NCI-H1930 (cell line): ENCODE results near the gene DSCAML1.

ENCODE experiments used
- DNase-seq, 2 experiments: peaks; one replicate each; lab custom pipeline; 2025; lab: John Stamatoyannopoulos, UW

Gene DSCAML1

GRCh38 chr11:117583063-117583801 lies 213.8 kb downstream of the DSCAML1 start:
- DNase-seq = no peak

GRCh38 chr11:117582433-117582832 lies 214.6 kb downstream of the DSCAML1 start:
- no peak for DNase-seq

- DNase-seq = no peak
Observed at GRCh38 chr11:117580866-117581265, 216.2 kb downstream of the DSCAML1 start.

GRCh38 chr11:117579161-117579560 lies 217.9 kb downstream of the DSCAML1 start:
- DNase-seq = no peak

GRCh38 chr11:117575856-117576255 lies 221.2 kb downstream of the DSCAML1 start:
- DNase-seq = no peak

GRCh38 chr11:117574551-117574950 lies 222.5 kb downstream of the DSCAML1 start:
- DNase-seq = no peak

- no peak for DNase-seq
Observed at GRCh38 chr11:117573326-117573725, 223.7 kb downstream of the DSCAML1 start.

- DNase-seq = peak in 1 of 2 experiments; percentile 6
Observed at GRCh38 chr11:117572671-117573070, 224.3 kb downstream of the DSCAML1 start.

- DNase-seq = peak in 1 of 2 experiments; percentile 13
Observed at GRCh38 chr11:117572129-117572528, 224.9 kb downstream of the DSCAML1 start.

- DNase-seq = no peak
Observed at GRCh38 chr11:117570701-117571100, 226.3 kb downstream of the DSCAML1 start.

GRCh38 chr11:117569911-117570310 lies 227.1 kb downstream of the DSCAML1 start:
- no peak for DNase-seq

GRCh38 chr11:117565709-117566108 lies 231.3 kb downstream of the DSCAML1 start:
- DNase-seq = no peak

GRCh38 chr11:117564321-117564720 lies 232.7 kb downstream of the DSCAML1 start:
- no peak for DNase-seq

GRCh38 chr11:117563556-117563955 lies 233.5 kb downstream of the DSCAML1 start:
- DNase-seq = no peak

GRCh38 chr11:117562136-117562535 lies 234.9 kb downstream of the DSCAML1 start:
- no peak for DNase-seq

- no peak for DNase-seq
Observed at GRCh38 chr11:117560780-117561530, 236.1 kb downstream of the DSCAML1 start.

- no peak for DNase-seq
Observed at GRCh38 chr11:117559698-117560097, 237.3 kb downstream of the DSCAML1 start.

GRCh38 chr11:117557361-117557760 lies 239.7 kb downstream of the DSCAML1 start:
- DNase-seq = no peak

GRCh38 chr11:117554601-117555333 lies 242.2 kb downstream of the DSCAML1 start:
- no peak for DNase-seq

GRCh38 chr11:117552626-117553025 lies 244.4 kb downstream of the DSCAML1 start:
- no peak for DNase-seq

GRCh38 chr11:117551761-117552343 lies 245.2 kb downstream of the DSCAML1 start:
- no peak for DNase-seq

- no peak for DNase-seq
Observed at GRCh38 chr11:117550466-117550865, 246.6 kb downstream of the DSCAML1 start.
